HL-60 (cell line): ENCODE results near the gene PC.

ENCODE experiments used
- CTCF ChIP-seq: IDR thresholded peaks from one replicate; pipeline ENCODE4 v1.5.1; 2011; ENCODE audit warnings: low read length, control low read depth, inconsistent platforms; ENCODE audit not compliant: insufficient read depth
- POLR2AphosphoS5 ChIP-seq: IDR thresholded peaks from 2 replicates; pipeline ENCODE4 v1.6.1; 2012; ENCODE audit warnings: low read depth
- SPI1 ChIP-seq: IDR thresholded peaks from 2 replicates; pipeline ENCODE4 v1.6.1; 2012; ENCODE audit warnings: low read depth, mild to moderate bottlenecking, borderline replicate concordance
- TF ChIP-seq, protein P1 (sequence below): IDR thresholded peaks from 2 replicates; pipeline ENCODE4 v1.6.1; 2012; ENCODE audit warnings: low read depth; ENCODE audit not compliant: insufficient replicate concordance

- TF ChIP-seq CTCF (no peak), SPI1 (no peak), POLR2AphosphoS5 (no peak)
- TF ChIP-seq, protein P1, sequence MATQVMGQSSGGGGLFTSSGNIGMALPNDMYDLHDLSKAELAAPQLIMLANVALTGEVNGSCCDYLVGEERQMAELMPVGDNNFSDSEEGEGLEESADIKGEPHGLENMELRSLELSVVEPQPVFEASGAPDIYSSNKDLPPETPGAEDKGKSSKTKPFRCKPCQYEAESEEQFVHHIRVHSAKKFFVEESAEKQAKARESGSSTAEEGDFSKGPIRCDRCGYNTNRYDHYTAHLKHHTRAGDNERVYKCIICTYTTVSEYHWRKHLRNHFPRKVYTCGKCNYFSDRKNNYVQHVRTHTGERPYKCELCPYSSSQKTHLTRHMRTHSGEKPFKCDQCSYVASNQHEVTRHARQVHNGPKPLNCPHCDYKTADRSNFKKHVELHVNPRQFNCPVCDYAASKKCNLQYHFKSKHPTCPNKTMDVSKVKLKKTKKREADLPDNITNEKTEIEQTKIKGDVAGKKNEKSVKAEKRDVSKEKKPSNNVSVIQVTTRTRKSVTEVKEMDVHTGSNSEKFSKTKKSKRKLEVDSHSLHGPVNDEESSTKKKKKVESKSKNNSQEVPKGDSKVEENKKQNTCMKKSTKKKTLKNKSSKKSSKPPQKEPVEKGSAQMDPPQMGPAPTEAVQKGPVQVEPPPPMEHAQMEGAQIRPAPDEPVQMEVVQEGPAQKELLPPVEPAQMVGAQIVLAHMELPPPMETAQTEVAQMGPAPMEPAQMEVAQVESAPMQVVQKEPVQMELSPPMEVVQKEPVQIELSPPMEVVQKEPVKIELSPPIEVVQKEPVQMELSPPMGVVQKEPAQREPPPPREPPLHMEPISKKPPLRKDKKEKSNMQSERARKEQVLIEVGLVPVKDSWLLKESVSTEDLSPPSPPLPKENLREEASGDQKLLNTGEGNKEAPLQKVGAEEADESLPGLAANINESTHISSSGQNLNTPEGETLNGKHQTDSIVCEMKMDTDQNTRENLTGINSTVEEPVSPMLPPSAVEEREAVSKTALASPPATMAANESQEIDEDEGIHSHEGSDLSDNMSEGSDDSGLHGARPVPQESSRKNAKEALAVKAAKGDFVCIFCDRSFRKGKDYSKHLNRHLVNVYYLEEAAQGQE = no peak
Observed at GRCh38 chr11:66853242-66854229, 104.6 kb downstream of the PC start.
